Measurements from ENCODE around the gene RAI1.

The RAI1 gene

DNA sequence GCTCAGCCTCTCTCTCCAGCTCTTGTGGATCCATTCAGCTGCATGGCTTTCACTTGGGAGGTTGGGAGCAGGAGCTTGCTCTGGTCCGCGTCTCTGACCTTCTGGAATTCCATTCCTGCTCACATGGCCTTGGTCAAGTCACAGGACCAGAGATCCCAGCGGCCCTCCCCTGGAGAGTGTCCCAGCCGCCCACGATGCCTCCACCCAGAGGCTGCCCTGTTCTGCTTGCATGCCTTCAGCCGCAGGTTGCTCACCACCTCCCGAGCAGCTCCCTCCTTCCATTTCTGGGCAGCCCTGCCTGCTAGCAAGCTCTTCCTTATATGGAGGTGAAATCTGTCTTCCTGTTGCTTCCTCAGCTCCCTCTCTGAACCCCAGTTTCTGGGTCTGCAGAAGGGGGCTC lies 32.6 kb downstream of the RAI1 start:
- no peak for DNase-seq (ENCODE audit: extremely low read depth in 1 of 2, low read depth in 1 of 2)

DNA sequence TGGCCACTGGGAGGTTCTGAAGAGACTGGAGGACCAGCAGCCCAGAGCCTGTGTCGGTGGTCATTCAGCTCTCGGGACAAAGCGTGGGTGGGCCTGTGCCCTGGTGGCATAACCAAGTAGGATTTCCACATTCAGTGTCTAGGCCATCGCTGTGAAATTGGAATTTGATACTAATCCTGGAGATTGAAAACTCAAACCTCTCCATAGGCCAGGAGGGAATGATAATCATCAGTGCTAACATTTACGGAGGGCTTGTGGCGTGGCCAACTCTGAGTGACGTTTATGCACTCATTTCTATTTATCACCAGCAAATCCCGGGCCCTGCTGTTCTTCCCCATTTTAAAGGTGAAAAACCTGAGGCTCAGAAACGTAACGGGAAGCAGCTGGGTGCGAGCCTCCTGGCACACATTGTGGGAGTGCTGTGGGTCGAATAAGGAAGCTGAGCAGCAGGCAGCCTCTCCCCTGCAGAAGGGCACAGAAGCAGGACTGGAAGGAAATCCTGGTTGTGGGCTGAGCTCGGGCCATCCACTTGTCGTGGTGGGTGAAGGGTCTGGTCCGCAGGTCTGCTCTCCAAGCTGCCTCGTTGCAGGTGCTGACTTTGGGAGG lies 33.1 kb downstream of the RAI1 start:
- DNase-seq (ENCODE audit: extremely low read depth in 1 of 2, low read depth in 1 of 2) = no peak

DNA sequence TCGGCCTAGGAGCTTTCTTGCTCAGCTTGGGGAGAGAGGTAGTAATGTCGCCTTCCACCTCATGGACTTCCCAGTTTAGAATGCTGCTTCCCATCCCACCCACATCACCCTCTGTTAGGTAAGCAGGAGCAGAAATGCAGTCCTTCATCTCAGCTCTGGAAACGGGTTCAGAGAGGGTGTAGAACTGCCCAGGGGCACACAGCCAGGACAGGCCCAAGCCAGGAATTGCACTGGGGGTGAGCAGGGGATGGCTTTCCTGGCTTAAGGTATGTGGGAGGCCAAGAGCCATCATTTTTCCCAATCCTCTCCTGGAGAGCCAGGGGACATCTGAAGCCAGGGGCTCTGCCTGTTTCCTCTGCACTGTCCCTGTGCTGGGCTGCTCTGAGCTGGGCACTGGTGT lies 33.6 kb downstream of the RAI1 start:
- no peak for DNase-seq (ENCODE audit: extremely low read depth in 1 of 2, low read depth in 1 of 2)

DNA sequence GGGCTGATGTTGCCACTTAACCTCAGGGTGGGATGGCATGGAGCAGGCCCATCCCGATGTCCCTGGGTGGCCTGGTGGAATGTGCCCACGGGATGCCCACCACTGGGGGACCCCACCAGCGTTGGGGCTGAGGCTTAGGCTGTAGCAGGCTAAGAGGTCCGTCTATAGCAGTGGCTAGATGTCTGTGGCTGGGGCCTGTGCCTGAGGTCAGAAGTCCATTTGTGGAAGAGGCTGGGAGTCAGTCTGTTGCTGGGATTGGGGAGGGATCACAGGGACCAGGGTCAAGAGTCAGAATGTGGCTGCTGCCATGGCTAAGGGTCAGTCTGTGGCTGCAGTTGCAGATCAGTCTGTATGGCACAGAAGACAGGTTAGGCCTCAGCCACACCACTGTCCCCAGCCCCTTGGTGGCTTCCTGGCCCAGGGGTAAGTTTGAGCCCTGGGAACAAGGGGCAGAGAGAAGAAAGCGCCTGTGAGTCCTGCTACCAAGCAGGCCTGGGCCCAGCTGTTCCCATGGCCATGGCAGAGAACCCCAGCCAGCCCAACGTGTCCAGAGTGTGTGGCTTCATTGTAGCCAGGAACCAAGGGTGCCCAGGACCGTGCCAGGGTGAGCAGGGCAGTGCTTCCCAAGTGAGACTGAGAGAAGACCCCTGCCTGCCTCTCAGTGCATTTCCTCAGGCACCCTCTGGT lies 35.7 kb downstream of the RAI1 start:
- DNase-seq (ENCODE audit: extremely low read depth in 1 of 2, low read depth in 1 of 2) = no peak

DNA sequence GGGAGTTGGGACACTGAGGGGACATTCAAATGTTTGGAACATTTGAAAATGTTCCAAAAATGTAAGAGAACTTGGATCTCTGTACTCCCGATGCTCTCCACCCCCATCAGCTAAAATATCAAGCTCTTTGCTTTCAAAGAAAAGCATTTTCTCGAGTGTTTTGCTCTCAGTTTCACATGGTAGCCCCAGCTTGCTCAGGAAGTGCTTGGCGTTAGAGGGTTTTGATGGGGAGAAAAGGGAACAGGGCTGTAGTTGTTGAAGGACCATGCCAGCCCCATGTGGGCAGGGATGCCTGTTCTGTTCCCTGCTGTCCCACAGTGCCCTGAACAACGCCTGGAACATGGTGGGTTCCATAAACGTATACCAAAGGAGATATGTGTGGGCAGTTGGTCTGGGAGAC lies 37.0 kb downstream of the RAI1 start:
- no peak for DNase-seq (ENCODE audit: extremely low read depth in 1 of 2, low read depth in 1 of 2)

DNA sequence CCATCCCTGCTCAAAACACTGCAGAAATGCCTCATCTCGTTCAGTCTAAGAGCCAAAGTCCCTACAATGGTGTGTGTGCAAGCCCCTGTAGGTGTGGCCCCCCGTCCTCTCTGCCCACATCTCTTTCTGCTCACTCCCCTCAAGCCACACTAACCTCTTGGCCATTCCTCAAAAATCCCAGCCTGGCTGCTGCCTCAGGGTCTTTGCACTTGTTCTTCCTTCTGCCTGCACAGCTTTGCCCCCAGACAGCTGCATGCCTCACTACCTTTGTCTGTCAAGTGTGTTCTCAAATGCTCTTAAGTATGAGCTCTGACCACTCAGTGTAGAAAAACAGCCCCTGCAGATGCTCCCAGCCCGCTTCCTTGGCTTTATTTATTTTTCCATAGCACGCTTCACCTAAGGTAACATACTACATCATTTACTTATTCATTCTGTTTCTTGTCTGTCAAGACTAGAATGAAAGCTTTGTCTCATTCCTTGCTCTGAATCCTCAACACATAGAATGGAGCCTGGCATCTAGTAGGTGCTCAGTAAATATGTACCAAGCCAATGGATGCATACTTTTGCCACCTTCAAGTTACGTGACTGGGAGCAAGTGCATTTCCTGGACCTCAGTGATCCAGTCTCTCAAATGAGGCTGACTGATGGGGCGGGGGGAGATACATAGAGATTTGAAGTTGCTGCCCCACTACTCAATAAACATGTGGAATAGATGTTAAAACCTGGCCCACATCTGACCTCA lies 38.1 kb downstream of the RAI1 start:
- DNase-seq (ENCODE audit: extremely low read depth in 1 of 2, low read depth in 1 of 2) = no peak

DNA sequence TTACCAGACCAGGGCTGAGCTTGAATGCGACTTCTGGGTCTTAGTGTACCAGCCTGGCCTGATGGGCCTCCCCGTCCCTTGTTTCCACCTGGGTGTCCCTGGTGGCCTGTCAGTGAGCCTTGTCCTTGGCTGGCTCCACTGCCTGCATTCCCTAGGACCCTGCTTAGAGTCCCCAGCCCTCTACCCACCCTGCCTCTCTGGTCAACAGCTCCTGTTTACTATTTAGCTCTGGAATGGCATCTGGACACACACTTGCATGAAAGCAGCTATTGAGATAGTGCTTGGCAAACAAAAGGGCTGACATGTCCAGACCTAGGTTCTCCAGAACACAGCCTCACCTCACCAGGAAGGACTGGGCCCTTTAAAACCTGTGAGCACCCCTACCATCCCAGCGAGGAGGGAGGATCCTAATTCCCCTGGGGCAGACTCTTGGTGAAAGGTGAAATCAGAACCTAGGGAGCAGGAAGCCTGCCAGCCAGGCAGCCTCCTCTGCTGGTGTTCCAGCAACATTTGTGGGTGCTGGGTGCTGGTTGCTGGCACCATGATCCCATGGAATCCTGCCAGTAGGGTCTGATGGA lies 38.8 kb downstream of the RAI1 start:
- DNase-seq (ENCODE audit: extremely low read depth in 1 of 2, low read depth in 1 of 2) = no peak

DNA sequence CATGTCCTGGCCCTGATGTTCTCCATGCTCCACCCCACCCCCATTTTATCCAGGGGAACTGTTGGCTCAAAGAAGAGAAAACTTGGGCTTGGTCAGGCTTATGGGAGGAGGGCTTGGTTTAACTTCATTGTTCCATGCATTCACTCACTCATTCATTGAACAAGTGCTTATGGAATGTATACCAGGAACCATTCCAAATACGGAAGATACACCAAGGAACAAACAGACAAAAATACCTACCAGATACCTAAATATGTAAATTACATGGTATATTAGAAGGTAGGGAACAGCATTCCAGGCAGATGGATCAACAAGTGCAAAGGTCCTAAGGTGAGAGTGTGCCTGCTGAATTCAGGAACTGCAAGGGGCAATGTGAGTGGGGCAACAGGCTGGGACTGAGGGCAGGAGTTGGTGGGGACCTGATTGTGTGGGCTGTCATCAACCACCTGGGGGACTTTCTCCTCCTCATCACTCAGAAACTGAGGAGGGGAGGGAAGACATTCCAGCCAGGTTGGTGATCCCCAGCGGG lies 39.9 kb downstream of the RAI1 start:
- DNase-seq (ENCODE audit: extremely low read depth in 1 of 2, low read depth in 1 of 2) = no peak

DNA sequence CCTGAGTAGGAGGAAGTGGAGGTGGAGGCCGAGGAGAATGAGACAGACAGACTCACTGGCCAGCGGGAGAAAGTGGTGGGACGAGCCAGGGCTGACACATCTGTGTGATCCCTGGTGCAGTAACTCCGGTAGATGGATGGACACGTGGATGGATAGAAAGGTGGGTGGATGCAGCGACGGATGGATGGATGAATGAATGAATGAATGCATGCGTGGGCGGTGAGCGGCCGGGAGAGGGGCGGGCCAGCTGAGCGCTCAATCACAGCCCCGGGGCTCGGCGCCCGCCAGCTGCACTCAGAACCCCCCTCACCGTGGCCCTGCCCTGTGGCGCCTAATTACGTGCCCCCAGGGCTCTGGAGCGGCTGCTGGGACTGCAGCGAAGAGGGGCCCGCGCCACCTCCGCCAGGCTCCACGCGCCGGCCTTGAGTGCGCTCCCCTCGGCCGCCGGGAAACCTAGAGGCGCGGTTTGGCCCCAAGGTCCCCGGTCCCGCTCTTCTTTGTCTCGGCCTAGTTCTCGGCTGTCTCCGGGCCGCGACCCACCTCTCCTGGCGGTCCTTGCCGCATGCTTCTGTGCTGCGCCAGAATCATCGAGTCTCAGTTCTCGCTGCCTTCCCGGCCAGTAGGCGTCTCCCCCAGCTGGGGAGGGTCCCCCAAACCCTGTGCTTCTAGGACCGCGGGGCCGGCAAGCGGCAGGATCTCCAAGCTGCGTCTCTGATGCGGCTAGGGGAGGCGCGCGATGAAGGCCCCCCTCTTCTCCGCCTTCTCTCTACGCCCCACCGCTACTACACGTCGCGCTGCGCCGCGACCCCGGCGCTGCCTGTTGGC lies 41.0 kb downstream of the RAI1 start:
- no peak for DNase-seq (ENCODE audit: extremely low read depth in 1 of 2, low read depth in 1 of 2)

DNA sequence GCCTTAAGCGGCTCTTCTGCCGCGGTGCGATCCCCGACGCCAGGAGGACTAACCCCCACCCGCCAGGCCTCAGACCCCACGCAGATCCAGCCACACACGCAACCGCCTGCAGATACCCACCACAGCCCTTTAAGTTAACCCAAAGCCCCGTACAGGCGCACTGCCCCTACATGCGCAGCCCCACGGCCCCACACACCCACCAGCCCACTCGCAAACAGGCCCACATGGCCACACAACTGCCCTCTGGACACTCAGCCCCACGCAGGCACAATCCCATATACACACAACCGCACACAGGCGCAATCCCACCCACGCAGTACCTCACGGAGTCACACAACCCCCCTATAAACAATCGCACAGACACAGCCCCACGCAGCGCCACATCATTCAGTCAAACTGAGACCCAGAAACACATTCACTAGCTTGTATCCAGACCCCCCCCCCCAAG lies 41.7 kb downstream of the RAI1 start:
- DNase-seq (ENCODE audit: extremely low read depth in 1 of 2, low read depth in 1 of 2) = no peak

DNA sequence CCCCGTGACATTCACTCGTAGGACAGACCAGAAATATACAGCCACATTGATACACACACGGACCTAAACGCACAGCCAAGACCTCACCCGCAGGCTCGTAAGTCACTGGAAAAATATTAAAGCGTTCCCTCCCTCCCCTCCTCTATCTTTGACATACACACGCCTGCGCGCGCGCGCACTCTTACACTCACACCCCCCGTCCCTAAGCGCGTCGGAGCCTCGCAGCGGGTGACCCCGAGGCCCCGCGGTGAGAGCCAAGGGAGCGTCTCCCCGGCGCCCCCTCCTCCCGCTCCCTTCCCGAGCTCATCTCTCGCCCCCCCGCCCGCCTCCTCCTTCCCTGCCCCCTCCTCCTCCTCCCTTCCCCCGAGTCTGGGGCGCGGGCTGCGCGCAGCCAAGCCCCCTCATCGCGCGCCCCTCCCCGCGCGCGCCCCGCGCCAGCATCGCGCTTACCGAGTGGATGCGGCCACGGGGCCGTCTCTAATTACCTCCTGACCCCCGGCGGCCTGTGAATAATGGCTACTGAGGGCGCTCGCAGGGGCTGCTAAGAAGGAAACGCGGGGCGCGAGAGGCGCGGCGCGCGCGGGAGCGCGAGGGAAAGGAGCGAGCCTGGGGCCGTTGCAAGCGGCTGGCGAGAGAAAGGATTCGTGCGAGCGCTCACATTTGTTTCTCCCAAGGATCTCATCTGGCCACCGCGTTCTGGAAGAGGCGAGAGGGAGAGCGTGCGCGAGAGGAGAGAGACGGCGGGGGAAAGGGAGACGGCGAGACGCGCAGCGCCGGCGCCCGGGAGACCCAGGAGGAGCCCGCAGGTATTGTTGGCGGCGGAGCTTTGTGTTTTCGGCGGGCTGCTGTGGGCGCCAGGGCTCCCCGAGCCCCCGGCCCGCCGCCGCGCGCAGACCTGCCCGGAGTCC lies 42.4 kb downstream of the RAI1 start:
- no peak for DNase-seq (ENCODE audit: extremely low read depth in 1 of 2, low read depth in 1 of 2)

DNA sequence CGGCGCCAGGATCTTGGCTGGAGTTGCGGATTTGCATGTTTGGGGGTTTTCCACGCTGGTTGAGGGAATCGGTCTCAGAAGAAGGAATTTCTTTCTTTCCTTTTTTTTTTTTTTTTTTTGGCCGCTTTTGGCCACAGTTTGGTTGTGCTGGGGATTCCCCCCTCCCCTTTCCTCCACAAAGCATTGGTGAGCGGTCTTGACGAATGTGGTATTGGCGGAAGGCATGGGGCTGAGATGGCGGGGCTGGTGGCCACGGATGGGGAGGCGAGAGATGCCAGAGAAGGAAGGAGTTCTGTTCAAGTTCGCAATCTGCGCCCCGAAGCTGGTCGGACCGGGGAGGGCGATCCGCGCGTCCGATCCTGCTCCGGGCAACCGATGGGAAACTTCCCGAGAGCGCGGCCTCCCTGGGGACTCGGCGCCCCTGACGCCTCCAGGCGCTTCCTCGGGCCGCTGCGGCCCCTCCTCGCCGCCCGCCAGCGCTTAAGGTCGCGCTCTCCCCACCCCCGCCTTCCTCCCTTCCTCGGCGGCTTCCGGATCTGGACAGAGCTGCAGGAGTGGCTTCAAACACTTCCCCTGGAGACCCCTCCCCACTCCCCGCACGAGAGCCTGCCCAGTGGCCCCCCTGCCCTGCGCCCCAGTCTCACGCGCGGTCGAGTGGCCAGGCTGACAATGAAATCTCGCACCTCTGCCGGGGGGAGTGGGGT lies 43.2 kb downstream of the RAI1 start:
- no peak for DNase-seq (ENCODE audit: extremely low read depth in 1 of 2, low read depth in 1 of 2)

DNA sequence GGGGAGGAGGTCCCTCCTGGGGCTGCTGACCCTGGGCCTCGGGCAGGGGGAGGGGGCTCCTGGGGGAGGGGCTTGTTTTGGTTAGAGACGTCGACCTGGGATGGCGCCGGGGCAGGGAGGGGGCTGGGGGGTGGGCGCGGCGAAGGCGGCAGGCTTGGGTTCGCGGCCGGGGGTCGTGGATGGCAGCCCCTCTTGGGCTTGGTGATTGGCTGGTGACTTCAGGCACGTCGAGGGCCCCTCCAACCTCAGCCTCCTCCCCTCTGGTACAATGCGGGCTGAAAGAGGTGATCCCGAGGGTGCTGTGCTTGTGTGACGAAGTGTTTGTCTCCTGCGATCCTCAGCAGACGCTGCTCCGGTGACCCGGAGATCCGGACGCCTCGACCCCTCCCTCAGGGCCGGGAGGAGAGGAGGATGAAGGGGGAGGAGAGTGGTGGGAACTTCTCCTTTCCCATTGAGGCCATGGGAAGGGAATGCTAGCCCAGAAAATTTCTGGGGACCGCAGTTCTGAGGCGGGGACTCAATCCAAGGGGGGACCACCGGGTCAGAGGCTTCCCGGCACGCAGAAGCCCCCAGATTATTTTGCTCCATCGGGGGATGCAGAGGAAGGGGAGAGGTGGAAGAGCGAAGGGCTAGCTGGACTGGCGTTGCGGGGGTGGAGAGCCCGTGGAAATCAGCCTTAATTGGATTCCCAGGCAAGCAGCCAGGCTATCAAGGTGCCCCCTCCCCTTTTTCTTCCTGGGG lies 43.9 kb downstream of the RAI1 start:
- no peak for DNase-seq (ENCODE audit: extremely low read depth in 1 of 2, low read depth in 1 of 2)

DNA sequence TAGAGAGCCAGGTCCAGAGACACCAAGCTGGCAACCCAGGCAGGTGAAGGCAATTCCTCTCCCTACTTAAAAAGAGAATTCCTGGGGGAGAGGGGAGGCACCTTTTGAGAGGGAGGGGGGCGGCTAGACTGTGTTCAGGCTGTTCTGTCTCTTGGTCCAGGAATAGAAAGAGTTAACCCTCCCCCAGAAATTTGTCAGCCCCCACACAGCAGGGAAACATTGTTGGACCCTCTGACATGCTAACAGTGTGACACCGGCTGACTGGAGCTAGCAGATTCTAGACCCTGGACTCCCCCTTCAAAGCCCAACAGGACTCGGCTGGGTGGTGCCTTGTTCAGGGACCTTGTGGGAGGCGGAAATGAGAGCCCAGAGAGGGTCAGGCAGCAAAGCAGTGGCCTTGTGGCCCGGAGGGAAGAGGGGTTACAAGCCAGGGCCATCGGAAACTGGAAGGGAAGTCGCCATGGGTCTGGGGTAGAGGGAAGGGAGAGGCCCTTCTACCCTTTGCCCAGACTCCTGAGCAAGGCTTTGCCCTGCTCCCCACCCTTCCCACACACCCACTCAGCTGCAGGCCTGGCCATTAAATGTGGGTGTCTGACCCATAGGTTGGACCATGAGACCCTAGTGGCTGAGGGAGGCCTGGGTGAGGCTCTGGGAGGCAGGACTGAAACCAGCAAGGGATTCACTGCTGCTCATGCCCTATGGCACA lies 44.6 kb downstream of the RAI1 start:
- DNase-seq (ENCODE audit: extremely low read depth in 1 of 2, low read depth in 1 of 2) = no peak

DNA sequence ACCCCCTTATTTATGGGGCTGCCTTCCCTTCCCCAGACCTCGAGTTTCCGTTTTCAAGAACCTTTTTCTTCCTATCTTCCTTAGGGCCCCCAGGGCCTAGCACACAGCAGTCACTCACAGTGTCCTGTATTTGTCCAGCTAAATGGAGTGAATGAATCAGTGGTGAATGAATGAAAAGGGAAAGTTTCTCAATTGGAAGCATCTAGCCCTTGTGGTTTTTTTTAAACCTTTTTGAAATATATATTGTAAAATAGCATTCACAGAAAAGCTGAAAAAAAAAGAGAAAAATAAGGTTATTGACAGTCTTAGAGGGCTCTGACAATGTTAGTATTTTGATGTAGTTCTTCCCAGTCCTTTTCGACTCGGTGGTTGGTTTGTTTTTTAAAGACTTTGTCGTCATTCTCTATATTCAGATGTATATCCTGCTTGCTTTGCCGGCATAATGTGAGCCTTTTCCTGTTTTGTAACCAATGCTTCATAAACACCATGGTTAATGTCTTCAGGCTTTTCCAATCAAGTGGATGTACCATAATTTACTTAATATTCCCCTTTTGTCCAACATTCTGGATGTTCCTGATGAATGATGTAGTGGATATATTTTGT lies 45.3 kb downstream of the RAI1 start:
- no peak for DNase-seq (ENCODE audit: extremely low read depth in 1 of 2, low read depth in 1 of 2)

DNA sequence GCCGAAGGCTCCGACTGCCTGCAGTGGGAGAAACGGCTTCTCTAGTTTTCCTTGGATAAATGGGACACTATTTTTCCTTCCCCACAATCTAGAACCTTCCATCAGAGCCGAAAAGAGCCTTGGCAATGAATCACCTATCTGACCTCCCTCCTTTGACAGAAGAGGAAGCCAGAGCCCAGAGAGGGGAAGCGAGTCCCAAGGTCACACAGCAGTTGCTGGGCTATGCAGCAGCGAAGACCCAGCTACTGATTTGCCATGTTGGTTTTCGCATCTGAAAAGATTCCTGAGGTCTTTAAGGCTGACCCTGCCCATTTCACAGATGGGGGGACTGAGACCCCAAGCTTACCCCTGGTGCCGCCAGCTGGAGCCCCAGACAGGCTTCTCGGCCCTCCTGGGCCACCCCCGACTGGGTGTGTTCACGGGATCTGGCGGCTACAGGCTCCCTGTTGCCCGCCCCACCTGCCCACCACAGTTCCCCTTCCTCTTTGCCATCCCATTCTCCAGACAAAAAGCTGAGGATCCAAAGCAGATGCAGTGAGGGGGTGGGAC lies 45.9 kb downstream of the RAI1 start:
- no peak for DNase-seq (ENCODE audit: extremely low read depth in 1 of 2, low read depth in 1 of 2)

DNA sequence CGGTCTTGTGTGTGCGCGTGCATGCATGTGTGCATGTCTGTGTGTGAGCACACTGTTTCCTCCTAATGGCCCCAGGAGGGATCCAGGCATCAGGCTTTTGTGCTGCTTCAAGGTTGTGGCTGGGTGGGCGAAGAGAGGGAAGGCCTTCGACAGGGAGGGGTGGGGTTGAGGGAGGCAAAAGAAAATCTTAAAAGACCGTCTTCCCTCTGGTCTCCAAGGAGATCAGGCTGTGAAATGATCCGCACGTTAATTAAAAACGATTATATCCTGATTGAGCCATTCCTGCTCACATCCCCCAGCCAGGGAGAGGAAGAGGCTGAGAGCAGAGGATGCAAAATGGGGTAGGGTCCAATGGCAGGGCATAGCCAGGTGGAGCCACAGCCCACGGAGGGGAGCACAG lies 46.9 kb downstream of the RAI1 start:
- DNase-seq (ENCODE audit: extremely low read depth in 1 of 2, low read depth in 1 of 2) = no peak

All from stimulated activated CD8-positive, alpha-beta memory T cell treated with anti-CD3 and anti-CD28 coated beads, Interleukin-7, amount 100 ng/mL, for 48 hours (primary cell).